Right ventricle myocardium superior (tissue), 1 donor: ENCODE results near the gene WSB2. TPM values are rescaled to one million over a fixed set of nuclear protein-coding genes. Genes with fewer than 3 reads are reported as not detected.
A peak's percentile ranks its signal among the peaks of the same experiment; 100 is the strongest.

Experiments
- ATAC-seq: fragments of 200-7000 bp; cut with Tn5 transposase; one replicate; pipeline ENCODE4 v1.9.1; 2020; ENCODE audit warnings: mild to moderate bottlenecking; ENCODE audit not compliant: poor library complexity
- DNase-seq: peaks from one replicate; pipeline ENCODE4 v3.0.0-alpha.2; 2020
- intact Hi-C: fragments of 100-400 bp; cut with DNase I; formaldehyde crosslinking; loops from one replicate; pipeline ENCODE4 v1.11.2; 2022
- total RNA-seq: library from RNA; stranded (reverse); fragmentation: NEBNext Ultra II Directional; extraction: Animal tissue kit (Norgen Biotek cat#: 25700); gene quantifications from one replicate; pipeline ENCODE4 v1.2.1, GENCODE V29; 2021
- donor health status: DM: no; HTN: yes; CAD: no; lungs with severe emphysema.

Gene WSB2
- total RNA-seq, 1 donor from 2014 or later: 98.1 TPM

- DNase-seq (no peak), ATAC-seq (no peak)
- intact Hi-C loops: no loop called here
Measured at GRCh38 chr12:118065380-118065779, 4.4 kb upstream of the WSB2 start.

GRCh38 chr12:118064608-118065007 is 3.6 kb upstream of the WSB2 start:
- DNase-seq (no peak), ATAC-seq (no peak)
- intact Hi-C loops: no loop called here

GRCh38 chr12:118063576-118064391 is 2.8 kb upstream of the WSB2 start:
- intact Hi-C loops: no loop called here
- no peak for DNase-seq
- no peak for ATAC-seq

GRCh38 chr12:118061873-118062843 is 1.2 kb upstream of the WSB2 start:
- DNase-seq (no peak), ATAC-seq (peak; percentile 62)
- intact Hi-C loops: no loop called here

- DNase-seq (peak; percentile 77), ATAC-seq (peak; percentile 32)
- intact Hi-C loops: no loop called here
Measured at GRCh38 chr12:118060301-118061010, 523 bp downstream of the WSB2 start.

- intact Hi-C loops: no loop called here
- ATAC-seq (no peak), DNase-seq (no peak)
Measured at GRCh38 chr12:118059341-118060191, 1.4 kb downstream of the WSB2 start.

- ATAC-seq (no peak), DNase-seq (no peak)
- intact Hi-C loops: no loop called here
Measured at GRCh38 chr12:118058881-118059280, 2.1 kb downstream of the WSB2 start.

GRCh38 chr12:118058227-118058626 is 2.8 kb downstream of the WSB2 start:
- intact Hi-C loops: no loop called here

GRCh38 chr12:118055865-118056773 is 4.9 kb downstream of the WSB2 start:
- intact Hi-C loops: no loop called here
- no peak for DNase-seq
- ATAC-seq: no peak

More at GRCh38 chr12:118058227-118058626, 2.8 kb downstream of the WSB2 start:
- DNase-seq (no peak), ATAC-seq (no peak)

GRCh38 chr12:118055144-118055557 is 5.8 kb downstream of the WSB2 start:
- ATAC-seq (no peak), DNase-seq (peak; percentile 52)
- intact Hi-C loops: no loop called here

- intact Hi-C loops: no loop called here
- DNase-seq (no peak), ATAC-seq (no peak)
Measured at GRCh38 chr12:118053071-118053985, 7.7 kb downstream of the WSB2 start.

GRCh38 chr12:118052324-118053070 is 8.5 kb downstream of the WSB2 start:
- ATAC-seq (peak; percentile 96), DNase-seq (peak; percentile 79)
- intact Hi-C loops: no loop called here

- no peak for DNase-seq
- intact Hi-C loops: no loop called here
- no peak for ATAC-seq
Measured at GRCh38 chr12:118050972-118051910, 9.7 kb downstream of the WSB2 start.

- intact Hi-C loops: no loop called here
- DNase-seq: no peak
- peak; percentile 62 for ATAC-seq
Measured at GRCh38 chr12:118046430-118046829, 14.5 kb downstream of the WSB2 start.
